K562 treated with DMSO at 1 percent for 4 hours (cell line): ENCODE results near the gene WDR33. TPM values are rescaled to one million over a fixed set of nuclear protein-coding genes. Genes with fewer than 3 reads are reported as not detected.

Source experiments
- total RNA-seq: library from RNA; unstranded; fragments of 300-600 nt; gene quantifications from 2 replicates; pipeline ENCODE4 v1.2.3, GENCODE V29; 2022; ENCODE audit not compliant: insufficient read depth

The WDR33 gene
- 15.9 and 17.0 TPM in 2 replicates for total RNA-seq

DNA sequence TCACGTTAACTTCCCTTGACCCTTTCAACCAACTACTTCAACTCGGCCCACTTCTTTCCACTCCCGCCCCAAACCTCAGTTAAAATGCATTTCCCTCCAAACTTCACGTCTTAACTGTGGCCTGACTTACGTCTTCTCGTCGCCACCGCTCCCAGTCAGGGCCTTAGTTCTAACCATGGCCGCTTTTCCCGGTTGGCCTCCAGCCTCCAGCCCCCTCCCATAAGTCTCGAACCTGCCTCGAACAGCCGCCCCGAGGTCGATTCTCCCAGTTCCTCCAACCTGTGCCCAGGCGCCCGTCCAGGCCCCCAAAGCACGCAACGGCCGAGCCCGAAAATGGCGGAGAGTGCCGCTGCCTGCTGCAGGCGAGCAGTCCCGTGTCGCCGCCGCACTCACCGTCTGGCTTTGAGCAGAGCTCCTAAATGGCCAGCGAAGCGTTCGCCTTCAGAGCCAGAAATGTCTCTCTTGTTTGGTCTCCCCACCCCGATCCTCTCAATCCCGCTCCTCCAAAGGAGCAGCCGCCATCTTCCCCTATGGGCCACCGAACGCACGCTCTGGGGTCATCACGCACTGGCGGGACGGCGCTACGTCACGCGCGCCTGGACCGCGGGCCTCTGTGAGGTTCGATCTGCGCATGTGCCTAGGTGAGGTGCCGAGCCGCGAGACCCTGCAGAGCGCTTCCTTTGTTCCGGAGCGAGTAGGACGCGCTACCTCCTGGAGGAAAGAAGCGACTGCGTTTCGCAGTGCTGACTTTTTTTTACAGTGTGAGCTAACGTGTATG, at the start of gene WDR33:
Gene WDR33 (minus strand): TSS at position 553 of the 778 bp plus-strand sequence. CDS start 40,190 bp downstream, outside the sequence.

DNA sequence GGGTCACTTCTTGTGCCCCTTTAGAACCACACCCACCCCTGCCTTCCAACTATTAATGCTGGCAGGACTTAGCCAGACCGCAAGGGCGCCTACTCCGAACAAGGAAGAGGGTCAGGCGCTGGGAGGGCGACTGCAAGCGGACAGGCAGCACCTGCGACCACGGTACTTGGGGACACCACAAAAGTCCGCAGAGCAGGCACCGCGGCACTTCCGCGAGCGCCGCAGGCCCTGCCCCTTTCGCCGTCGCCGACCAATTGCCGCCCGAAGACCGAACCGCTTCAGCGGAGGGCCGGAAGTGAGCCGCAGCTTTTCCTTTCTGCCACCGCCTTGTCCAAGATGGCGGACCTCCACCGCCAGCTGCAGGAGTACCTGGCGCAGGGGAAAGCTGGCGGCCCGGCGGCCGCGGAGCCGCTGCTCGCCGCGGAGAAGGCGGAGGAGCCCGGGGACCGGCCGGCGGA, 109.7 kb downstream of the WDR33 start, which contains the start of gene SFT2D3:
Gene SFT2D3 (plus strand): TSS at position 305 of the 458 bp plus-strand sequence. CDS start 32 bp downstream, at position 337.

DNA sequence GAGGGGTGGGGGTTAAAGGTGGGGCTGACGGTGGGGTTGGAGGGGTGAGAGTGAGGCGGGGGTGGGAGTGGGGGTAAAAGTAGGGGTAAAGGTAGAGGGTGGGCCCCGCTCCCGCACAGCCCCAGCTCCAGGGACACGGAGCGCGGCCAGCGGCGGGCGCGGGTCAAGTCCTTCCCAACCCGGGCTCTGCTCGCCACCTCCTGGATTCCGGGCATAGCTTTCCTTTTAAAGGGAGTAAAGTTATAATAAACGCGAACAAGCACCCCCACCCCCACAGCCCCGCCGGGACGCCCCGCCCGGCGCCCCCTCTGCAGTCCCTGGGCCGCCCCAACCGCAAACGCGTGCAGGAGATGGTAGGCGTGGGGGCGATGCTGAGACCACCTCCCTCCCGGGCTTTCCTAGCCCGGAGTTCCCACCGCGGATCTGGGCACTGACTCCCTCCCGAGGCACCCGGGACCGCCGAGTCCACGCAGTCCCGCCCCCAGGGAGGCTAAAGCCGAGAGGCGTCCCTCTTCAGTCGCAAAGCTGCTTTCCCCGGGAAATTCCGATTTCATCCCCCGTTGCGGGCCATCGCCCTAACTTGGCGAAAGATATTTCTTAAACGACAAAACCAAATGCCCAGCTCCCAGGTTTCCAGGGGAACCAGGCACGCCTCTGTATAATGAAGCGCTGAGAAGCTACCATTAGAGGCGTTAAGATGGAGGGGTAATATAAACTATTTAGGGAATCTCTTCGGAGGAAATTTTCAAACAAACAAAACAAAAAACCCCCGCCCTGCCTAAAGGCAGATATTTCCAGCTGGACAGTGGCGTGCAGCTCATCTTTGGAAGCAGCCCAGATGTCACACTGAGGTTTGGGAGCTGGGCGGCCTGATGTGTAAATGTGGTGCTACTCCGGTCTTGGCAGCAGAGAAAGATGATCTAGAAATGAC, 135.4 kb downstream of the WDR33 start, which contains the start of gene LIMS2:
Gene LIMS2 (minus strand): TSS at position 200 of the 931 bp plus-strand sequence. CDS start 506 bp downstream, outside the sequence.

Other genes with a start within 250 kb of the WDR33 start
- gene GPR17, start 165.0 kb downstream of the WDR33 start, total RNA-seq: not detected in 2 replicates
- not detected in 2 replicates for gene LIMS2, start 135.6 kb downstream of the WDR33 start, total RNA-seq
- 10.2 and 11.3 TPM in 2 replicates for gene SFT2D3, start 109.7 kb downstream of the WDR33 start, total RNA-seq
- 19.9 and 22.4 TPM in 2 replicates for gene POLR2D, start 47.0 kb upstream of the WDR33 start, total RNA-seq
- gene AMMECR1L, start 74.8 kb upstream of the WDR33 start, total RNA-seq: 7.4 and 8.9 TPM in 2 replicates
- gene SAP130, start 216.9 kb upstream of the WDR33 start, total RNA-seq: 15.1 and 23.0 TPM in 2 replicates